Common myeloid progenitor, CD34-positive (primary cell): Measurements from ENCODE around the gene NEUROD1. TPM values are rescaled to one million over a fixed set of nuclear protein-coding genes. Genes with fewer than 3 reads are reported as not detected.
"Not testable (repeated sequence)": the region's sequence is repeated elsewhere in the genome, so short reads cannot be mapped to it uniquely, and the experiment has no call there.

Experiments
- CTCF ChIA-PET: fragments of 350-600 bp; sonication (Branson Sonifier 250); formaldehyde crosslinking; loops from one replicate; lab custom pipeline; 2021; ENCODE audit warnings: antibody characterized with exemption; lab: Charles Lee
- POLR2A ChIA-PET: fragments of 350-600 bp; sonication (Branson Sonifier 250); formaldehyde crosslinking; loops from one replicate; lab custom pipeline; 2021; ENCODE audit warnings: antibody characterized with exemption; lab: Charles Lee
- DNase-seq, 3 donors: peaks; one replicate each; pipeline versions ENCODE4 v3.0.0 to v3.0.0-alpha.2; 2013
- H3K27ac ChIP-seq, 2 experiments: 1 replicate in 1 of 2; 2 replicates in 1 of 2; pipeline ENCODE4 v1.7.0; 2013; ENCODE audit warnings: inconsistent platforms in 2 of 2, low read length in 2 of 2, mild to moderate bottlenecking in 2 of 2, low read depth in 1 of 2, moderate library complexity in 1 of 2; ENCODE audit not compliant: severe bottlenecking in 2 of 2, insufficient read depth in 1 of 2, poor library complexity in 1 of 2
- H3K27me3 ChIP-seq, 5 experiments: replicated peaks in 2 of 5; 1 replicate in 3 of 5; 2 replicates in 2 of 5; pipeline versions ENCODE4 v1.6.1 to v1.7.0; 2013; ENCODE audit warnings: low read length in 4 of 5, mild to moderate bottlenecking in 2 of 5, moderate library complexity in 2 of 5, inconsistent platforms in 1 of 5; ENCODE audit not compliant: insufficient read depth in 5 of 5, control insufficient read depth in 4 of 5
- H3K36me3 ChIP-seq, 4 experiments: 1 replicate in 2 of 4; 2 replicates in 2 of 4; pipeline versions ENCODE4 v1.6.1 to v1.7.0; 2013; ENCODE audit warnings: low read length in 3 of 4, control low read depth in 1 of 4, mild to moderate bottlenecking in 1 of 4; ENCODE audit not compliant: control insufficient read depth in 4 of 4, insufficient read depth in 4 of 4
- H3K4me1 ChIP-seq, 4 experiments: 1 replicate in 3 of 4; 2 replicates in 1 of 4; pipeline versions ENCODE4 v1.6.1 to v1.7.1; 2013; ENCODE audit warnings: low read length in 3 of 4, mild to moderate bottlenecking in 3 of 4, control low read depth in 1 of 4, inconsistent platforms in 1 of 4, moderate library complexity in 1 of 4; ENCODE audit not compliant: control insufficient read depth in 4 of 4, insufficient read depth in 4 of 4; ENCODE audit errors: control extremely low read depth in 1 of 4
- H3K4me3 ChIP-seq, 7 experiments: 1 replicate in 4 of 7; 2 replicates in 3 of 7; pipeline versions ENCODE4 v1.5.1 to v1.7.0; 2013; ENCODE audit warnings: mild to moderate bottlenecking in 7 of 7, low read length in 6 of 7, moderate library complexity in 6 of 7, inconsistent platforms in 2 of 7, low read depth in 2 of 7, control low read depth in 1 of 7; ENCODE audit not compliant: insufficient read depth in 4 of 7, control insufficient read depth in 1 of 7; ENCODE audit errors: extremely low read depth in 1 of 7
- H3K9me3 ChIP-seq, 5 experiments: 1 replicate in 4 of 5; 2 replicates in 1 of 5; pipeline versions ENCODE4 v1.6.1 to v1.7.1; 2013; ENCODE audit warnings: low read length in 4 of 5, mild to moderate bottlenecking in 2 of 5, inconsistent platforms in 1 of 5, low read depth in 1 of 5, moderate library complexity in 1 of 5; ENCODE audit not compliant: control insufficient read depth in 4 of 5, insufficient read depth in 2 of 5; ENCODE audit errors: control extremely low read depth in 1 of 5
- WGBS: methylation state at CpG from one replicate; pipeline ENCODE4 v1.1.5; 2013; ENCODE audit not compliant: insufficient coverage; 5-methylcytosine and 5-hydroxymethylcytosine counted together
- polyA plus RNA-seq: library from polyadenylated mRNA; unstranded; fragments of 120-200 nt; gene quantifications from one replicate; pipeline ENCODE4 v1.2.1, GENCODE V29; 2013

Gene NEUROD1
- polyA plus RNA-seq, result not detected

- CTCF ChIA-PET, result no interaction called here
- WGBS, result 2% methylated on average over 39 of the region's 45 CpGs
These were observed at the start of gene NEUROD1 for GRCh38 chr2:181680055-181680936. Gene NEUROD1 (minus strand): TSS chr2:181680517. CDS start chr2:181678860, 1,657 bp downstream.

GRCh38 chr2:181725476-181725875 is 45.2 kb upstream of the NEUROD1 start:
- no peaks in the 10 kb centered on the region for H3K27me3 ChIP-seq
- DNase-seq, result no peak
- H3K27ac ChIP-seq, result no peak overlapping the region
- no peaks in the 10 kb centered on the region for H3K4me1 ChIP-seq
- POLR2A ChIA-PET, result no interaction called here
- peaks cover 0 to 5% (median 0%) of the 10 kb centered on the region in 5 experiments for H3K9me3 ChIP-seq
- WGBS, result no CpG with 5 or more reads among the region's 1 CpG
- no peak overlapping the region for H3K4me3 ChIP-seq
- CTCF ChIA-PET, result interaction anchor here (0.9 kb wide), 1 partner anchor 10 kb away, joined by 3 read pairs; no protein-coding TSS in a partner anchor
- no peaks in the 10 kb centered on the region for H3K36me3 ChIP-seq

More at GRCh38 chr2:181680055-181680936, at the start of gene NEUROD1:
- H3K4me1 ChIP-seq, result peaks cover 4 to 37% (median 30%) of the 10 kb centered on the region in 4 experiments
- no peak within 1 kb of the TSS for H3K27ac ChIP-seq
- H3K36me3 ChIP-seq, result no peaks in the 10 kb centered on the region
- peak in 1 of 3 donors; percentile 47 for DNase-seq
- H3K9me3 ChIP-seq, result peaks cover 0 to 8% (median 3%) of the 10 kb centered on the region in 5 experiments
- POLR2A ChIA-PET, result interaction anchor here (0.5 kb wide), 1 partner anchor 246 kb away, joined by 3 read pairs; no protein-coding TSS in a partner anchor
- peaks cover 36 to 94% (median 66%) of the 10 kb centered on the region in 5 experiments for H3K27me3 ChIP-seq
- H3K4me3 ChIP-seq, result peak within 1 kb of the TSS in 5 of 7 experiments; percentile 7 to 57 (median 46)

- ChIA-PET CTCF (interaction anchor here (1.0 to 2.0 kb wide), 2 partner anchors 16 to 177 kb away, joined by 5 to 6 read pairs; no protein-coding TSS in a partner anchor), POLR2A (no interaction called here)
- no peak overlapping the region for H3K27ac ChIP-seq
- H3K9me3 ChIP-seq, result peaks cover 0 to 5% (median 0%) of the 10 kb centered on the region in 5 experiments
- DNase-seq, result peak in 2 of 3 donors; percentile 15 to 17
- H3K27me3 ChIP-seq, result no peaks in the 10 kb centered on the region
- no peaks in the 10 kb centered on the region for H3K36me3 ChIP-seq
- no peaks in the 10 kb centered on the region for H3K4me1 ChIP-seq
- H3K4me3 ChIP-seq, result no peak overlapping the region
These were observed 44.3 kb upstream of the NEUROD1 start for GRCh38 chr2:181724662-181725061.

GRCh38 chr2:181723731-181724130 is 43.4 kb upstream of the NEUROD1 start:
- Histone ChIP-seq H3K27me3 (no peaks in the 10 kb centered on the region), H3K36me3 (no peaks in the 10 kb centered on the region), H3K27ac (no peak overlapping the region), H3K4me1 (no peaks in the 10 kb centered on the region), H3K9me3 (peaks cover 0 to 3% (median 0%) of the 10 kb centered on the region in 5 experiments), H3K4me3 (no peak overlapping the region)
- POLR2A ChIA-PET, result no interaction called here
- 100% methylated on average over 1 of the region's 2 CpGs for WGBS
- CTCF ChIA-PET, result interaction anchor here (0.7 to 2.0 kb wide), 6 partner anchors 9 to 178 kb away, joined by 3 to 7 read pairs (median 4); no protein-coding TSS in a partner anchor
- DNase-seq, result no peak

GRCh38 chr2:181715033-181715630 is 34.8 kb upstream of the NEUROD1 start:
- Histone ChIP-seq H3K36me3 (no peaks in the 10 kb centered on the region), H3K4me1 (no peaks in the 10 kb centered on the region), H3K4me3 (no peak overlapping the region), H3K27ac (no peak overlapping the region), H3K9me3 (no peaks in the 10 kb centered on the region), H3K27me3 (no peaks in the 10 kb centered on the region)
- 0% methylated on average over 1 of the region's 2 CpGs for WGBS
- DNase-seq, result peak; percentile 80 to 88 (median 81)
- POLR2A ChIA-PET, result interaction anchor here (1.4 kb wide), 1 partner anchor 148 kb away, joined by 5 read pairs; no protein-coding TSS in a partner anchor
- CTCF ChIA-PET, result interaction anchor here (0.6 to 6.3 kb wide), 32 partner anchors 8 to 1592 kb away, joined by 3 to 96 read pairs (median 4); no protein-coding TSS in a partner anchor

GRCh38 chr2:181711051-181711450 is 30.7 kb upstream of the NEUROD1 start:
- CTCF ChIA-PET, result interaction anchor here (1.2 kb wide), 1 partner anchor 139 kb away, joined by 5 read pairs; no protein-coding TSS in a partner anchor
- POLR2A ChIA-PET, H3K27ac ChIP-seq: not testable (repeated sequence)

More at GRCh38 chr2:181711051-181711450, 30.7 kb upstream of the NEUROD1 start:
- not testable (repeated sequence) for H3K9me3 ChIP-seq, H3K4me1 ChIP-seq, H3K36me3 ChIP-seq, H3K4me3 ChIP-seq, DNase-seq, H3K27me3 ChIP-seq
